Endometrial microvascular endothelial cells (primary cell): ENCODE data around the gene CNOT4. TPM values are rescaled to one million over a fixed set of nuclear protein-coding genes. Genes with fewer than 3 reads are reported as not detected.

Source experiments
- in situ Hi-C: cut with HindIII; loops from 2 replicates; pipeline ENCODE4 v1.10.0; 2017; ENCODE audit warnings: low sequenced_read_pairs, low pct_unique_long_range_greater_than_20kb; ENCODE audit errors: inconsistent ontology term
- total RNA-seq: library from RNA; depleted of rRNA; stranded (reverse); fragments of >200 nt; gene quantifications from one replicate; pipeline ENCODE4 v1.2.3, GENCODE V29; 2015; ENCODE audit errors: inconsistent ontology term

Gene CNOT4
- total RNA-seq, 1 donor from 2014 or later: 9.6 TPM

- in situ Hi-C loops: no loop called here
These were observed 95.0 kb downstream of the CNOT4 start for GRCh38 chr7:135414850-135415439.

- in situ Hi-C loops: no loop called here
These were observed 95.7 kb downstream of the CNOT4 start for GRCh38 chr7:135414208-135414607.

GRCh38 chr7:135411098-135411497, 98.8 kb downstream of the CNOT4 start:
- in situ Hi-C loops: no loop called here

- in situ Hi-C loops: no loop called here
These were observed 99.4 kb downstream of the CNOT4 start for GRCh38 chr7:135410543-135410942.

GRCh38 chr7:135409845-135410542, 99.9 kb downstream of the CNOT4 start:
- in situ Hi-C loops: no loop called here

GRCh38 chr7:135407884-135408283, 102.0 kb downstream of the CNOT4 start:
- in situ Hi-C loops: no loop called here

GRCh38 chr7:135406918-135407317, 103.0 kb downstream of the CNOT4 start:
- in situ Hi-C loops: no loop called here

GRCh38 chr7:135405969-135406368, 103.9 kb downstream of the CNOT4 start:
- in situ Hi-C loops: no loop called here

GRCh38 chr7:135403302-135403701, 106.6 kb downstream of the CNOT4 start:
- in situ Hi-C loops: no loop called here

- in situ Hi-C loops: no loop called here
These were observed 112.2 kb downstream of the CNOT4 start for GRCh38 chr7:135397689-135398088.

GRCh38 chr7:135392701-135393100, 117.2 kb downstream of the CNOT4 start:
- in situ Hi-C loops: no loop called here

- in situ Hi-C loops: no loop called here
These were observed 118.4 kb downstream of the CNOT4 start for GRCh38 chr7:135391514-135391913.

GRCh38 chr7:135390829-135391228, 119.1 kb downstream of the CNOT4 start:
- in situ Hi-C loops: no loop called here

- in situ Hi-C loops: no loop called here
These were observed 119.9 kb downstream of the CNOT4 start for GRCh38 chr7:135389971-135390370.

GRCh38 chr7:135388616-135389015, 121.3 kb downstream of the CNOT4 start:
- in situ Hi-C loops: no loop called here

- in situ Hi-C loops: no loop called here
These were observed 123.1 kb downstream of the CNOT4 start for GRCh38 chr7:135386776-135387175.

- in situ Hi-C loops: no loop called here
These were observed 123.7 kb downstream of the CNOT4 start for GRCh38 chr7:135386181-135386580.

GRCh38 chr7:135385209-135385608, 124.7 kb downstream of the CNOT4 start:
- in situ Hi-C loops: no loop called here

- in situ Hi-C loops: no loop called here
These were observed 126.3 kb downstream of the CNOT4 start for GRCh38 chr7:135383525-135384175.

- in situ Hi-C loops: no loop called here
These were observed 127.7 kb downstream of the CNOT4 start for GRCh38 chr7:135382173-135382572.
